ENCODE measurements around the gene CPA1. TPM values are rescaled to one million over a fixed set of nuclear protein-coding genes. Genes with fewer than 3 reads are reported as not detected.

CPA1 gene
- total and polyA plus RNA-seq, 2 of the 13 experiments (the other 11 are each of a cell fraction or from before 2014, with no cell fraction given) = 0.20 to 0.58 TPM

GRCh38 chr7:130365511-130366441 lies 14.5 kb upstream of the CPA1 start:
- ATAC-seq = no peak
- Histone ChIP-seq H3K27ac (ENCODE audit: extremely low read length, insufficient read depth, low read length) (no peak overlapping the region), H3K9ac (ENCODE audit: insufficient read depth, low read depth, low read length) (no peak overlapping the region), H3K79me2 (ENCODE audit: insufficient read depth, low read length) (no peaks in the 10 kb centered on the region), H4K20me1 (ENCODE audit: insufficient read depth, low read length) (no peaks in the 10 kb centered on the region), H3K4me2 (ENCODE audit: low read depth, low read length) (no peak overlapping the region), H3K9me3 (ENCODE audit: low read length) (no peaks in the 10 kb centered on the region), H3K4me3 (replicated peaks in 1 of 3; ENCODE audit: insufficient read depth in 1 of 3, low read depth in 2 of 3, low read length in 3 of 3) (no peak overlapping the region), H3K36me3 (replicated peaks in 1 of 2; ENCODE audit: control insufficient read depth in 1 of 2, insufficient read depth in 2 of 2, low read length in 2 of 2) (no peaks in the 10 kb centered on the region), H3K27me3 (ENCODE audit: control insufficient read depth in 1 of 2, insufficient read depth in 2 of 2, low read length in 2 of 2) (peaks cover 1 to 24% of the 10 kb centered on the region in 2 experiments; a peak in 4 of 5 replicates), H3K4me1 (ENCODE audit: insufficient read depth, low read length) (peaks cover 65% of the 10 kb centered on the region), H2AFZ (ENCODE audit: low read length) (no peak overlapping the region)
- TF ChIP-seq SRF (IDR thresholded peaks at IDR 0.05; ENCODE audit: low read depth, low read length) = peak; percentile 61
- TF ChIP-seq ZBTB20 (CRISPR knock-in tag; IDR thresholded peaks at IDR 0.05; ENCODE audit: borderline replicate concordance, low read depth) = no peak
- BruUV-seq (replicated peaks) = no TSS peak
- no peak for FAIRE-seq
- in situ Hi-C loops (cut with HindIII; ENCODE audit: extremely low pct_ligation_motif_present, low pct_unique_long_range_greater_than_20kb) = no loop called here
- ChIA-PET POLR2A (no interaction called here), CTCF (ENCODE audit: low intra/inter-chr PET ratio, low total read pairs) (no interaction called here)
- no peak for DNase-seq (ENCODE audit: low spot score)
- intact Hi-C loops (cut with micrococcal nuclease; ENCODE audit: unreplicated experiment) = loop anchor here (5.0 kb wide), 1 partner anchor 102 kb away; no protein-coding TSS in a partner anchor
- 72% methylated on average over 14 of the region's 15 CpGs for WGBS (ENCODE audit: low lambda C conversion rate)

GRCh38 chr7:130366564-130366963 lies 13.7 kb upstream of the CPA1 start:
- no peak overlapping the region for H3K4me3 ChIP-seq (replicated peaks in 1 of 3; ENCODE audit: insufficient read depth in 1 of 3, low read depth in 2 of 3, low read length in 3 of 3)
- H3K4me2 ChIP-seq (ENCODE audit: low read depth, low read length) = no peak overlapping the region
- H3K36me3 ChIP-seq (replicated peaks in 1 of 2; ENCODE audit: control insufficient read depth in 1 of 2, insufficient read depth in 2 of 2, low read length in 2 of 2) = no peaks in the 10 kb centered on the region
- H3K27me3 ChIP-seq (ENCODE audit: control insufficient read depth in 1 of 2, insufficient read depth in 2 of 2, low read length in 2 of 2) = peaks cover 1 to 24% of the 10 kb centered on the region in 2 experiments; a peak in 4 of 5 replicates
- WGBS (ENCODE audit: low lambda C conversion rate) = 60% methylated on average over 1 of the region's 6 CpGs
- in situ Hi-C loops (cut with HindIII; ENCODE audit: extremely low pct_ligation_motif_present, low pct_unique_long_range_greater_than_20kb) (no loop called here), intact Hi-C loops (cut with micrococcal nuclease; ENCODE audit: unreplicated experiment) (loop anchor here (5.0 kb wide), 1 partner anchor 101 kb away; no protein-coding TSS in a partner anchor)
- ChIA-PET CTCF (ENCODE audit: low intra/inter-chr PET ratio, low total read pairs) (no interaction called here), POLR2A (no interaction called here)
- no peak overlapping the region for H3K9ac ChIP-seq (ENCODE audit: insufficient read depth, low read depth, low read length)
- no peak for DNase-seq (ENCODE audit: low spot score)
- no peaks in the 10 kb centered on the region for H3K79me2 ChIP-seq (ENCODE audit: insufficient read depth, low read length)
- FAIRE-seq = no peak
- ATAC-seq = no peak
- H3K4me1 ChIP-seq (ENCODE audit: insufficient read depth, low read length) = peaks cover 71% of the 10 kb centered on the region
- BruUV-seq (replicated peaks) = no TSS peak
- no peak overlapping the region for H2AFZ ChIP-seq (ENCODE audit: low read length)
- TF ChIP-seq RBFOX2 (IDR thresholded peaks at IDR 0.05; ENCODE audit: low read depth, low read length) = no peak
- H4K20me1 ChIP-seq (ENCODE audit: insufficient read depth, low read length) = no peaks in the 10 kb centered on the region
- no peaks in the 10 kb centered on the region for H3K9me3 ChIP-seq (ENCODE audit: low read length)
- H3K27ac ChIP-seq (ENCODE audit: extremely low read length, insufficient read depth, low read length) = no peak overlapping the region
